ENCODE results near the gene ITPR1. TPM values are rescaled to one million over a fixed set of nuclear protein-coding genes. Genes with fewer than 3 reads are reported as not detected.

The ITPR1 gene
- polyA plus RNA-seq, 2 of the 4 experiments (the other 2 are of a cell fraction), result 2.8 to 9.6 TPM

DNA sequence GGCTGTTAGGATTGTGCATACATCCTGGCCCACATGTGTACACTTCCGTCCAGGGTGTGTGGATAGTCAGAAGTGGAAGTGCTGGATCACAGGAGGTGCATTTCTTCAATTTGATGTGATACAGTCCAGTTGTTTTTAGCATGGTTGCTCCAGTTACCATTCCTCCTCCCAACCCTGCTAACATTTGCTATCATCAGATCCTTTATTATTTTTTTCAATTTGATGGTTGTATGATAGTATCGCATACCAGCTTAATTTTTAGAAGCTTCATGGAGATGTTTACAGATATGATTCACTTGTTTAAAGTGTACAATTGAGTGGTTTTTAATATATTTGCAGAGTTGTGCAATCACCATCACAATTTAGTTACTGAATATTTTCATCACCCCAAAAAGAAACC, 202.7 kb downstream of the ITPR1 start:
- POLR2A ChIA-PET, result no interaction called here
- CTCF ChIA-PET, result interaction anchor here (0.9 to 2.5 kb wide), 2 partner anchors 15 to 41 kb away, joined by 3 to 14 read pairs; no protein-coding TSS in a partner anchor

DNA sequence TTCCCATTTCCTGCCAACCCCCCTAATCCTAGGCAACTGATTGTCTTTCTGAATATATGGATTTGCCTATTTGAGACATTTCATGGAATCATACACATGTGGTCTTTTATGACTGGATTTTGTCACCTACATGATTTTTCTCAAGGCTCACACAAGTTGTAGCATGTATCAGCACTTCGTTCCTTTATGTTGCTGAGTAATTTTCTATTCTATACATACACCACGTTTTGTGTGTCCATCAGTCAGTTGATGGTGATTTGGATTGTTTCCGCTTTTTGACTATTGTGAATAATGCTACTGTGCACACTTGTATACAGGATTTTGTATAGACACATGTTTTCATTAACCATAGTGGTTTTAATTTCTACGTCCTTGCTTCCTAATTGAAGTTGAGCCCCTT, 203.1 kb downstream of the ITPR1 start:
- DNase-seq (ENCODE audit: low read depth in 1 of 2, low spot score in 1 of 2), result no peak
- H3K27ac ChIP-seq, result no peak overlapping the region
- CTCF ChIA-PET, result interaction anchor here (0.9 to 2.5 kb wide), 2 partner anchors 15 to 41 kb away, joined by 3 to 14 read pairs; no protein-coding TSS in a partner anchor

More for the DNA sequence above, 202.7 kb downstream of the ITPR1 start:
- peak in 1 of 2 experiments; percentile 24; a peak in 1 of 6 replicates for ATAC-seq
- no peak for FAIRE-seq
- DNase-seq (ENCODE audit: low read depth in 1 of 2, low spot score in 1 of 2), result no peak
- peak overlapping the region; percentile 24; the same call in 1 of the 3 replicates for H3K4me2 ChIP-seq
- H3K27ac ChIP-seq, result no peak overlapping the region
- peaks cover 9% of the 10 kb centered on the region; the same call in 2 of the 3 replicates for H3K4me1 ChIP-seq
- no peak overlapping the region for H3K4me3 ChIP-seq
- TF ChIP-seq FOSL2 (IDR thresholded peaks at IDR 0.05) (0 out of 2 replicates have a peak, but pooled peaks have one; percentile 11), FOSL2 (CRISPR knock-in tag; IDR thresholded peaks at IDR 0.05) (no peak), JUNB (IDR thresholded peaks at IDR 0.05) (peak; percentile 25; the same call in 1 of the 2 replicates), MAX (IDR thresholded peaks at IDR 0.05) (no peak), EHMT2 (IDR thresholded peaks at IDR 0.05; ENCODE audit: low read depth) (no peak), CHD2 (IDR thresholded peaks at IDR 0.05; ENCODE audit: low read length, partially characterized antibody) (no peak), CEBPB (IDR thresholded peaks at IDR 0.05) (peak; percentile 68 to 83; a peak in 3 of 4 replicates), RNF2 (IDR thresholded peaks at IDR 0.05; ENCODE audit: borderline replicate concordance, low read depth) (no peak)
- 68% methylated on average over 2 of the region's 2 CpGs for WGBS (ENCODE audit: missing lambda C conversion rate)
- H3K9me3 ChIP-seq, result 0 out of 3 replicates have a peak, but pooled peaks cover 2% of the 10 kb centered on the region

GRCh38 chr3:4698125-4698821, 205.1 kb downstream of the ITPR1 start:
- Histone ChIP-seq H3K4me3 (no peak overlapping the region), H3K27ac (no peak overlapping the region), H3K4me2 (no peak overlapping the region), H3K9me3 (no peaks in the 10 kb centered on the region), H3K4me1 (peaks cover 9% of the 10 kb centered on the region; the same call in 2 of the 3 replicates)
- CTCF ChIA-PET, result interaction anchor here (2.5 to 4.9 kb wide), 2 partner anchors 13 kb away, joined by 14 to 33 read pairs; no protein-coding TSS in a partner anchor
- no peak for FAIRE-seq
- POLR2A ChIA-PET, result no interaction called here
- ATAC-seq, result no peak
- TF ChIP-seq ZSCAN20 (CRISPR knock-in tag; IDR thresholded peaks at IDR 0.05) (no peak), REST (IDR thresholded peaks at IDR 0.05) (no peak), ELK1 (IDR thresholded peaks at IDR 0.05; ENCODE audit: low read depth, low read length) (no peak), MAFK (IDR thresholded peaks at IDR 0.05; ENCODE audit: partially characterized antibody) (peak; percentile 2), MYC (IDR thresholded peaks at IDR 0.05; ENCODE audit: borderline replicate concordance, low read length) (no peak)
- 87% methylated on average over 3 of the region's 3 CpGs for WGBS (ENCODE audit: missing lambda C conversion rate)
- no peak for DNase-seq (ENCODE audit: low read depth in 1 of 2, low spot score in 1 of 2)

More for the DNA sequence above, 203.1 kb downstream of the ITPR1 start:
- no peak overlapping the region; the same call in 2 of the 3 replicates for H3K4me2 ChIP-seq
- TF ChIP-seq EHMT2 (IDR thresholded peaks at IDR 0.05; ENCODE audit: low read depth), result no peak
- TF ChIP-seq HES2 (IDR thresholded peaks at IDR 0.05), result no peak
- TF ChIP-seq SMC3 (IDR thresholded peaks at IDR 0.05), result no peak
- TF ChIP-seq ZC3H11A (IDR thresholded peaks at IDR 0.05), result no peak
- TF ChIP-seq FOSL2 (IDR thresholded peaks at IDR 0.05), result no peak
- TF ChIP-seq FOSL2 (CRISPR knock-in tag; IDR thresholded peaks at IDR 0.05), result no peak
- TF ChIP-seq NR3C1 (IDR thresholded peaks at IDR 0.05), result no peak
- no peak for TF ChIP-seq POLR2A (IDR thresholded peaks at IDR 0.05; ENCODE audit: low read length)
- no peak for TF ChIP-seq NFE2L2 (conservative IDR thresholded peaks at IDR 0.05; ENCODE audit: low read length)
- no peak for TF ChIP-seq BHLHE40 (IDR thresholded peaks at IDR 0.05; ENCODE audit: low read depth, low read length)
- no peak for TF ChIP-seq FOSB (CRISPR knock-in tag; IDR thresholded peaks at IDR 0.05)
- no peak for TF ChIP-seq RCOR1 (IDR thresholded peaks at IDR 0.05; ENCODE audit: low read depth, low read length)
- no peak for TF ChIP-seq MAZ (IDR thresholded peaks at IDR 0.05; ENCODE audit: borderline replicate concordance, low read depth, low read length)
- no peak for TF ChIP-seq ZNF302 (CRISPR knock-in tag; IDR thresholded peaks at IDR 0.05)
- TF ChIP-seq CBX2 (IDR thresholded peaks at IDR 0.05; ENCODE audit: borderline replicate concordance, low read depth), result no peak
- WGBS (ENCODE audit: missing lambda C conversion rate), result 57% methylated on average over 4 of the region's 4 CpGs
- POLR2A ChIA-PET, result no interaction called here
- no peak overlapping the region for H3K4me3 ChIP-seq
- ATAC-seq, result no peak
- no peaks in the 10 kb centered on the region for H3K9me3 ChIP-seq
- FAIRE-seq, result no peak
- peaks cover 9% of the 10 kb centered on the region; the same call in 2 of the 3 replicates for H3K4me1 ChIP-seq
